DOHH2 (cell line): ENCODE data around the gene RPL5.

ENCODE experiments used
- CTCF ChIP-seq: fragments of 200-600 bp; sonication (generic); IDR thresholded peaks from one replicate; pipeline ENCODE4 v1.5.1; 2014; ENCODE audit warnings: antibody characterized with exemption, mild to moderate bottlenecking, low read depth, low read length; ENCODE audit not compliant: poor library complexity, severe bottlenecking
- EZH2phosphoT487 ChIP-seq: fragments of 200-600 bp; sonication (generic); IDR thresholded peaks from 2 replicates; pipeline ENCODE4 v1.6.1; 2017; ENCODE audit warnings: borderline replicate concordance, mild to moderate bottlenecking, antibody characterized with exemption, low read length, moderate library complexity, mixed read lengths

GRCh38 chr1:92864131-92864530, 32.3 kb downstream of the RPL5 start:
- TF ChIP-seq CTCF (no peak), EZH2phosphoT487 (no peak)
